K562 (cell line): ENCODE data around the gene CCP110. TPM values are rescaled to one million over a fixed set of nuclear protein-coding genes. Genes with fewer than 3 reads are reported as not detected.

Experiments
- ATAC-seq: fragments of 200-7000 bp; cut with Tn5 transposase; 3 replicates; pipeline ENCODE4 v1.9.1; 2020; ENCODE audit warnings: moderate library complexity
- BruUV-seq: library from RNA; stranded (reverse); fragments of 400-500 nt; replicated peaks from 2 replicates; lab custom pipeline; 2021; lab: Mats Ljungman, UMichigan
- CTCF ChIA-PET: fragments of 300-600 bp; formaldehyde crosslinking; extraction: SDS; loops from one replicate; lab custom pipeline; 2021; ENCODE audit warnings: low intra/inter-chr PET ratio; lab: Yijun Ruan, JAX
- POLR2A ChIA-PET: fragments of 300-600, 350-650 bp; sonication (Branson Sonifier 250); formaldehyde crosslinking; extraction: SDS; loops from one replicate; lab custom pipeline; 2021; ENCODE audit warnings: antibody characterized with exemption, inconsistent platforms; lab: Yijun Ruan, JAX
- DNase-seq, 4 experiments: peaks; one replicate each; pipeline versions ENCODE4 v3.0.0 to v3.0.0-alpha.2; 2011 to 2018; ENCODE audit warnings: low spot score in 3 of 4, mixed read lengths in 3 of 4; ENCODE audit errors: extremely low read depth in 1 of 4
- FAIRE-seq: peaks from 2 replicates; lab custom pipeline; 2011; peaks lifted over from hg19 to GRCh38; lab: Jason Lieb, UNC
- H2AFZ ChIP-seq: 2 replicates; pipeline ENCODE4 v1.6.0; 2011; ENCODE audit warnings: low read depth, low read length, control low read depth, inconsistent platforms
- H3K27ac ChIP-seq: fragments of 200-600 bp; 3 replicates; pipeline ENCODE4 v1.8.0; 2011; ENCODE audit warnings: low read depth, mild to moderate bottlenecking, control low read depth, inconsistent platforms, low read length, moderate library complexity, mixed read lengths; ENCODE audit errors: extremely low read depth
- H3K27me3 ChIP-seq, 2 experiments: fragments of 300-600 bp in 1 of 2; 2 replicates in 1 of 2; 3 replicates in 1 of 2; pipeline versions ENCODE4 v1.6.0 to v1.8.0; 2011; ENCODE audit warnings: inconsistent platforms in 2 of 2, low read length in 2 of 2, mild to moderate bottlenecking in 1 of 2, mixed read lengths in 1 of 2, moderate library complexity in 1 of 2; ENCODE audit not compliant: control insufficient read depth in 2 of 2, insufficient read depth in 2 of 2
- H3K36me3 ChIP-seq: fragments of 300-600 bp; 3 replicates; pipeline ENCODE4 v1.8.0; 2011; ENCODE audit warnings: mild to moderate bottlenecking, low read length, inconsistent platforms; ENCODE audit not compliant: control insufficient read depth, insufficient read depth
- H3K4me1 ChIP-seq, 2 experiments: fragments of 200-600 bp in 1 of 2; replicated peaks in 1 of 2; 2 replicates in 1 of 2; 3 replicates in 1 of 2; pipeline versions ENCODE4 v1.5.1 to v1.8.0; 2011; ENCODE audit warnings: inconsistent platforms in 2 of 2, low read length in 2 of 2, mild to moderate bottlenecking in 1 of 2, mixed read lengths in 1 of 2, moderate library complexity in 1 of 2; ENCODE audit not compliant: control insufficient read depth in 2 of 2, insufficient read depth in 2 of 2
- H3K4me2 ChIP-seq: 2 replicates; pipeline ENCODE4 v1.6.1; 2011; ENCODE audit warnings: low read length, control low read depth, inconsistent platforms, mixed read lengths; ENCODE audit not compliant: insufficient read depth
- H3K4me3 ChIP-seq: fragments of 200-600 bp; sonication (generic), shearing (Covaris generic); 2 replicates; pipeline ENCODE4 v1.5.1; 2016; ENCODE audit warnings: control low read depth, inconsistent platforms
- H3K79me2 ChIP-seq: fragments of 200-600 bp; 3 replicates; pipeline ENCODE4 v1.8.0; 2011; ENCODE audit warnings: low read length, inconsistent platforms; ENCODE audit not compliant: control insufficient read depth, insufficient read depth
- H3K9ac ChIP-seq, 2 experiments: 2 replicates each; pipeline versions ENCODE4 v1.6.0 to v1.6.1; 2011; ENCODE audit warnings: low read depth in 2 of 2, low read length in 2 of 2, control low read depth in 1 of 2, inconsistent platforms in 1 of 2, mild to moderate bottlenecking in 1 of 2, mixed read lengths in 1 of 2; ENCODE audit not compliant: insufficient read depth in 1 of 2
- H3K9me1 ChIP-seq: one replicate; pipeline ENCODE4 v1.6.0; 2011; ENCODE audit warnings: inconsistent platforms, mild to moderate bottlenecking, low read length, moderate library complexity; ENCODE audit not compliant: control insufficient read depth, insufficient read depth
- H3K9me3 ChIP-seq: replicated peaks from 2 replicates; pipeline ENCODE4 v1.5.1; 2011; ENCODE audit warnings: low read depth, low read length, inconsistent platforms; ENCODE audit not compliant: control insufficient read depth, insufficient read depth
- H4K20me1 ChIP-seq: replicated peaks from 2 replicates; pipeline ENCODE4 v1.6.1; 2011; ENCODE audit warnings: low read length, inconsistent platforms, mixed read lengths; ENCODE audit not compliant: control insufficient read depth, insufficient read depth
- AFF4 ChIP-seq: sonication (generic); formaldehyde crosslinking; IDR thresholded peaks from 2 replicates; pipeline ENCODE4 v1.8.0; 2023; ENCODE audit warnings: mild to moderate bottlenecking, missing genetic modification reagents
- CEBPG ChIP-seq, 3 experiments: fragments of 200-800 bp in 1 of 3; sonication (Bioruptor generic) in 1 of 3; sonication (generic) in 1 of 3; formaldehyde crosslinking in 1 of 3; IDR thresholded peaks in 2 of 3; conservative IDR thresholded peaks in 1 of 3; 2 replicates each; pipeline versions ENCODE4 v1.6.1 to v1.8.0; 2016 to 2022; ENCODE audit warnings: missing compliant biosample characterization in 2 of 3, missing genetic modification characterization in 2 of 3, mild to moderate bottlenecking in 1 of 3, missing genetic modification reagents in 1 of 3
- ETS1 ChIP-seq: conservative IDR thresholded peaks from 2 replicates; pipeline ENCODE4 v1.6.1; 2011; ENCODE audit warnings: low read depth, mild to moderate bottlenecking, low read length; ENCODE audit not compliant: control insufficient read depth
- MAFF ChIP-seq: IDR thresholded peaks from 2 replicates; pipeline ENCODE4 v1.6.1; 2012; ENCODE audit warnings: low read length, improper control_type of control experiment
- SETDB1 ChIP-seq: IDR thresholded peaks from one replicate; pipeline ENCODE4 v1.6.1; 2012; ENCODE audit warnings: low read length, control low read depth, inconsistent platforms
- TCF7L2 ChIP-seq: fragments of 150-350 bp; IDR thresholded peaks from 2 replicates; pipeline ENCODE4 v1.6.1; 2016; ENCODE audit warnings: low read depth, mild to moderate bottlenecking, low read length, moderate library complexity
- ZBED1 ChIP-seq: IDR thresholded peaks from 2 replicates; pipeline ENCODE4 v1.6.1; 2014
- ZNF274 ChIP-seq: IDR thresholded peaks from 2 replicates; pipeline ENCODE4 v1.6.1; 2011; ENCODE audit warnings: low read depth, mild to moderate bottlenecking, low read length, moderate library complexity, borderline replicate concordance
- ZNF609 ChIP-seq: sonication (generic); formaldehyde crosslinking; IDR thresholded peaks from 2 replicates; pipeline ENCODE4 v1.8.1; 2023; ENCODE audit warnings: missing genetic modification reagents, mild to moderate bottlenecking, borderline replicate concordance
- WGBS: fragments of 100-300 bp; shearing (Covaris generic); methylation state at CpG from one replicate; pipeline ENCODE4 v1.1.6; 2016; ENCODE audit warnings: low coverage, mixed read lengths; ENCODE audit not compliant: insufficient coverage; ENCODE audit errors: missing lambda C conversion rate; 5-methylcytosine and 5-hydroxymethylcytosine counted together
- in situ Hi-C: fragments of 300-500 bp; cut with MboI; formaldehyde crosslinking; loops from 4 replicates; pipeline ENCODE4 v1.15.0; 2018; ENCODE audit warnings: inconsistent platforms, mixed read lengths
- intact Hi-C: fragments of 100-400 bp; cut with micrococcal nuclease; formaldehyde crosslinking; loops from 2 replicates; pipeline ENCODE4 v1.14.2; 2022
- polyA plus RNA-seq, 8 experiments: library from polyadenylated mRNA; depleted of rRNA in 4 of 8; stranded (reverse) in 5 of 8; unstranded in 3 of 8; fragments of >200 nt; fragmentation: Nextera tagmentation in 2 of 8; fragmentation: Illumina TruSeq in 1 of 8; extraction: Ambion mirVana in 2 of 8; extraction: Trizol in 1 of 8; gene quantifications; 2 replicates each; pipeline versions ENCODE4 v1.2.1 to v1.2.3, GENCODE V29; 2011 to 2014; ENCODE audit warnings: inconsistent platforms in 1 of 8, missing spikeins in 1 of 8
- total RNA-seq, 7 experiments: library from RNA; depleted of rRNA in 6 of 7; stranded (reverse); fragments of >200 nt in 6 of 7; fragmentation: Illumina TruSeq in 2 of 7; extraction: Trizol in 2 of 7; gene quantifications; 2 replicates each; pipeline versions ENCODE4 v1.2.1 to v1.2.3, GENCODE V29; 2011 to 2021; ENCODE audit warnings: low replicate concordance in 1 of 7

The CCP110 gene
- total and polyA plus RNA-seq, 9 of the 15 experiments (the other 6 are each of a cell fraction or from before 2014, with no cell fraction given), result 3.5 to 16.1 (median 12.1) TPM

GRCh38 chr16:19583665-19584300 is 60.0 kb downstream of the CCP110 start:
- DNase-seq (peak; percentile 51 to 63 (median 58)), ATAC-seq (peak; percentile 91), FAIRE-seq (peak; percentile 85)
- Histone ChIP-seq H4K20me1 (no peaks in the 10 kb centered on the region), H2AFZ (no peak overlapping the region), H3K27me3 (no peaks in the 10 kb centered on the region), H3K4me2 (no peak overlapping the region), H3K79me2 (no peaks in the 10 kb centered on the region), H3K27ac (no peak overlapping the region), H3K9ac (no peak overlapping the region), H3K36me3 (peaks cover 23% of the 10 kb centered on the region; the same call in 2 of the 3 replicates), H3K9me3 (peaks cover 6% of the 10 kb centered on the region; the same call in 1 of the 2 replicates), H3K4me3 (no peak overlapping the region), H3K4me1 (no peaks in the 10 kb centered on the region), H3K9me1 (no peaks in the 10 kb centered on the region)
- ChIA-PET CTCF (interaction anchor here (0.6 to 1.9 kb wide), 4 partner anchors 17 to 1575 kb away, joined by 3 to 8 read pairs (median 4); partner anchors contain the start of genes GPRC5B and LDAF1), POLR2A (interaction anchor here (0.6 to 1.1 kb wide), 4 partner anchors 20 to 259 kb away, joined by 3 to 4 read pairs (median 3); no protein-coding TSS in a partner anchor)
- BruUV-seq, result no TSS peak
- in situ Hi-C loops, result no loop called here
- intact Hi-C loops, result no loop called here
- WGBS, result 3% methylated on average over 3 of the region's 5 CpGs
- TF ChIP-seq MAFF, result no peak
- no peak for TF ChIP-seq AFF4 (CRISPR knock-in tag)
- no peak for TF ChIP-seq ZBED1
- no peak for TF ChIP-seq TCF7L2
- TF ChIP-seq ZNF609 (CRISPR knock-in tag), result no peak
- no peak for TF ChIP-seq SETDB1
- no peak for TF ChIP-seq ZNF274
- TF ChIP-seq CEBPG (CRISPR knock-in tag; IDR thresholded peaks at IDR 0.05), result no peak
- no peak for TF ChIP-seq CEBPG (tag; conservative IDR thresholded peaks at IDR 0.05 in 1 of 2, IDR thresholded peaks at IDR 0.05 in 1 of 2)
- TF ChIP-seq ETS1, result no peak
